Esophagus mucosa (tissue), 1 donor: ENCODE measurements around the gene GOLIM4. TPM values are rescaled to one million over a fixed set of nuclear protein-coding genes. Genes with fewer than 3 reads are reported as not detected.
A peak's percentile ranks its signal among the peaks of the same experiment; 100 is the strongest.
"Not testable (repeated sequence)": the region's sequence is repeated elsewhere in the genome, so short reads cannot be mapped to it uniquely, and the experiment has no call there.

Source experiments
- ATAC-seq: fragments of 200-7000 bp; cut with Tn5 transposase; one replicate; pipeline ENCODE4 v1.9.1; 2020
- total RNA-seq: library from RNA; stranded (reverse); gene quantifications from one replicate; pipeline ENCODE4 v1.2.4, GENCODE V29; 2023
- donor health status: DM: yes; HTN: yes; CAD: no.

GOLIM4 gene
- total RNA-seq, 1 donor from 2014 or later, result 8.6 TPM

- ATAC-seq, result no peak
Observed at GRCh38 chr3:168073842-168074605, 21.7 kb downstream of the GOLIM4 start.

- ATAC-seq, result no peak
Observed at GRCh38 chr3:168072323-168072650, 23.4 kb downstream of the GOLIM4 start.

GRCh38 chr3:168071591-168072322 lies 24.0 kb downstream of the GOLIM4 start:
- ATAC-seq, result peak; percentile 56

- no peak for ATAC-seq
Observed at GRCh38 chr3:168070919-168071318, 24.8 kb downstream of the GOLIM4 start.

- ATAC-seq, result no peak
Observed at GRCh38 chr3:168068346-168068745, 27.4 kb downstream of the GOLIM4 start.

GRCh38 chr3:168066882-168067281 lies 28.8 kb downstream of the GOLIM4 start:
- no peak for ATAC-seq

- ATAC-seq, result no peak
Observed at GRCh38 chr3:168065569-168065968, 30.2 kb downstream of the GOLIM4 start.

GRCh38 chr3:168063122-168063521 lies 32.6 kb downstream of the GOLIM4 start:
- ATAC-seq, result no peak

GRCh38 chr3:168062679-168063078 lies 33.0 kb downstream of the GOLIM4 start:
- ATAC-seq, result no peak

GRCh38 chr3:168061332-168061996 lies 34.3 kb downstream of the GOLIM4 start:
- ATAC-seq, result no peak

- no peak for ATAC-seq
Observed at GRCh38 chr3:168060317-168060716, 35.4 kb downstream of the GOLIM4 start.

- ATAC-seq, result no peak
Observed at GRCh38 chr3:168058481-168058880, 37.2 kb downstream of the GOLIM4 start.

GRCh38 chr3:168056398-168057230 lies 39.1 kb downstream of the GOLIM4 start:
- ATAC-seq, result not testable (repeated sequence)

- ATAC-seq, result no peak
Observed at GRCh38 chr3:168054447-168054846, 41.3 kb downstream of the GOLIM4 start.

- ATAC-seq, result no peak
Observed at GRCh38 chr3:168053115-168053514, 42.6 kb downstream of the GOLIM4 start.

GRCh38 chr3:168052515-168052914 lies 43.2 kb downstream of the GOLIM4 start:
- ATAC-seq, result no peak

GRCh38 chr3:168051531-168052471 lies 43.9 kb downstream of the GOLIM4 start:
- no peak for ATAC-seq

- ATAC-seq, result no peak
Observed at GRCh38 chr3:168051070-168051469, 44.7 kb downstream of the GOLIM4 start.

GRCh38 chr3:168049367-168049974 lies 46.3 kb downstream of the GOLIM4 start:
- ATAC-seq, result no peak

GRCh38 chr3:168048414-168049330 lies 47.1 kb downstream of the GOLIM4 start:
- ATAC-seq, result no peak
